Measurements from ENCODE around the gene ZNF423. TPM values are rescaled to one million over a fixed set of nuclear protein-coding genes. Genes with fewer than 3 reads are reported as not detected.

The ZNF423 gene
- total and polyA plus RNA-seq, 2 of the 13 experiments (the other 11 are each of a cell fraction or from before 2014, with no cell fraction given) = 0.07 to 0.31 TPM

- TF ChIP-seq RFXAP (CRISPR knock-in tag; IDR thresholded peaks at IDR 0.05; ENCODE audit: borderline replicate concordance) (no peak), AGO2 (optimal IDR thresholded peaks at IDR 0.05; ENCODE audit: low read depth, low read length) (no peak), ZNF10 (CRISPR knock-in tag; IDR thresholded peaks at IDR 0.05; ENCODE audit: borderline replicate concordance, low read depth) (no peak), ZNF558 (CRISPR knock-in tag; IDR thresholded peaks at IDR 0.05; ENCODE audit: borderline replicate concordance) (peak; percentile 39; the same call in 1 of the 2 replicates), ZNF253 (CRISPR knock-in tag; IDR thresholded peaks at IDR 0.05; ENCODE audit: borderline replicate concordance) (no peak), NPAS2 (CRISPR knock-in tag; IDR thresholded peaks at IDR 0.05; ENCODE audit: borderline replicate concordance) (no peak), HNRNPK (IDR thresholded peaks at IDR 0.05; ENCODE audit: low read depth, low read length, poor library complexity, severe bottlenecking) (peak; percentile 37), NFE2L2 (IDR thresholded peaks at IDR 0.05; ENCODE audit: low read length) (no peak), ARNT2 (CRISPR knock-in tag; IDR thresholded peaks at IDR 0.05; ENCODE audit: low read depth) (peak; percentile 69), NCOA5 (CRISPR knock-in tag; IDR thresholded peaks at IDR 0.05) (no peak), ZNF33B (CRISPR knock-in tag; IDR thresholded peaks at IDR 0.05) (no peak), HOXA5 (CRISPR knock-in tag; IDR thresholded peaks at IDR 0.05) (no peak), ARID4A (CRISPR knock-in tag; IDR thresholded peaks at IDR 0.05; ENCODE audit: borderline replicate concordance) (peak; percentile 57; the same call in 1 of the 2 replicates), ZNF543 (CRISPR knock-in tag; IDR thresholded peaks at IDR 0.05) (0 out of 2 replicates have a peak, but pooled peaks have one; percentile 26), ZNF557 (CRISPR knock-in tag; IDR thresholded peaks at IDR 0.05) (no peak), ZFP62 (CRISPR knock-in tag; IDR thresholded peaks at IDR 0.05) (no peak), DBP (CRISPR knock-in tag; IDR thresholded peaks at IDR 0.05; ENCODE audit: not compliant biosample characterization) (no peak), TBX2 (CRISPR knock-in tag; IDR thresholded peaks at IDR 0.05; ENCODE audit: borderline replicate concordance) (0 out of 2 replicates have a peak, but pooled peaks have one; percentile 30), RARA (CRISPR knock-in tag; IDR thresholded peaks at IDR 0.05) (no peak), CREBL2 (CRISPR knock-in tag; IDR thresholded peaks at IDR 0.05; ENCODE audit: borderline replicate concordance) (no peak), GPN1 (CRISPR knock-in tag; IDR thresholded peaks at IDR 0.05; ENCODE audit: borderline replicate concordance) (no peak), ZZZ3 (CRISPR knock-in tag; IDR thresholded peaks at IDR 0.05; ENCODE audit: borderline replicate concordance) (no peak), ZBTB25 (CRISPR knock-in tag; IDR thresholded peaks at IDR 0.05) (0 out of 2 replicates have a peak, but pooled peaks have one; percentile 37), ZNF343 (CRISPR knock-in tag; IDR thresholded peaks at IDR 0.05) (no peak)
Measured at GRCh38 chr16:49855280-49855821, 561 bp downstream of the ZNF423 start (continued).

Measured in HepG2 (cell line).